GM23338 (cell line): ENCODE results near the gene METTL6.

Experiments used
- CREB1 ChIP-seq: fragments of 250-450 bp; sonication (Bioruptor Pico); IDR thresholded peaks from 2 replicates; pipeline ENCODE4 v1.5.0; 2020; ENCODE audit warnings: low read depth, mild to moderate bottlenecking, moderate library complexity
- EZH2 ChIP-seq: fragments of 200-600 bp; sonication (generic); IDR thresholded peaks from one replicate; pipeline ENCODE4 v1.8.0; 2017; ENCODE audit warnings: antibody characterized with exemption, mild to moderate bottlenecking, low read depth; ENCODE audit not compliant: unreplicated experiment
- EZH2phosphoT487 ChIP-seq: fragments of 200-600 bp; sonication (generic); IDR thresholded peaks from one replicate; pipeline ENCODE4 v1.8.1; 2018; ENCODE audit warnings: antibody characterized with exemption; ENCODE audit not compliant: unreplicated experiment
- JUNB ChIP-seq: IDR thresholded peaks from one replicate; pipeline ENCODE4 v1.6.1; 2016; ENCODE audit warnings: antibody characterized with exemption; ENCODE audit not compliant: unreplicated experiment
- NANOG ChIP-seq: IDR thresholded peaks from 2 replicates; pipeline ENCODE4 v1.6.1; 2016; ENCODE audit warnings: antibody characterized with exemption, borderline replicate concordance
- POLR2AphosphoS5 ChIP-seq: IDR thresholded peaks from 2 replicates; pipeline ENCODE4 v1.6.1; 2016; ENCODE audit warnings: antibody characterized with exemption, low read depth
- STAT1 ChIP-seq: IDR thresholded peaks from one replicate; pipeline ENCODE4 v1.6.1; 2016; ENCODE audit warnings: antibody characterized with exemption; ENCODE audit not compliant: unreplicated experiment
- ZNF114 ChIP-seq: fragments of 250-450 bp; sonication (Bioruptor Pico); IDR thresholded peaks from 2 replicates; pipeline ENCODE4 v1.5.0; 2020; ENCODE audit warnings: mild to moderate bottlenecking, moderate library complexity
- ZNF331 ChIP-seq: fragments of 250-450 bp; sonication (Bioruptor Pico); IDR thresholded peaks from 2 replicates; pipeline ENCODE4 v1.5.0; 2020; ENCODE audit warnings: low read depth, mild to moderate bottlenecking, moderate library complexity
- TF ChIP-seq, protein P1 (sequence below), 2 experiments: fragments of 200-600 bp in 1 of 2; sonication (generic) in 1 of 2; conservative IDR thresholded peaks; 2 replicates each; pipeline versions ENCODE4 v1.5.1 to v1.6.1; 2016 to 2017; ENCODE audit warnings: antibody characterized with exemption in 2 of 2, low read depth in 2 of 2, mild to moderate bottlenecking in 2 of 2, moderate library complexity in 1 of 2
- TF ChIP-seq, protein P2 (sequence below): IDR thresholded peaks from one replicate; pipeline ENCODE4 v1.6.1; 2018; ENCODE audit warnings: antibody characterized with exemption; ENCODE audit not compliant: unreplicated experiment
- TF ChIP-seq, protein P3 (sequence below): IDR thresholded peaks from 2 replicates; pipeline ENCODE4 v1.6.1; 2016; ENCODE audit warnings: antibody characterized with exemption
- TF ChIP-seq, protein P4 (sequence below): fragments of 250-450 bp; sonication (Bioruptor Pico); IDR thresholded peaks from 2 replicates; pipeline ENCODE4 v1.5.0; 2020; ENCODE audit warnings: mild to moderate bottlenecking, moderate library complexity

DNA sequence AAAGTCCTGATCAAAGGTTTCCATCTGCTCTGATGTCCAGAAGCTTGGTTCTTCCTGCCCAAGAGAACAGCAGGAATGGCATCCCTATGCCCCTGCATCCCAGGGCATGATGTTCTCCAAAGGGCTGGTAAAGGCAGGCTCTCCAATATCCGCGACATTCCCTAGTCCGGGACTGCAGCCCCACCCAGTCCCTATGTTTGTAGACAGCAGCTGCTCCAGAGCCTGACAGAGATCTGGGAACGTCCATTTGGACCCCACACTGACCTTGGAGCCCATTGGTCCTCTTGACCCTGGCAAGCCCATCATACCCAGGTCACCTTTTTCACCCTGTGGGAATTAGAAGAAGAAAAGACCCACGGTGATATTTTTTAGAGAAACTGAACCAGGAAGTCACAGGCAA lies 47.8 kb upstream of the METTL6 start:
- TF ChIP-seq, protein P1, sequence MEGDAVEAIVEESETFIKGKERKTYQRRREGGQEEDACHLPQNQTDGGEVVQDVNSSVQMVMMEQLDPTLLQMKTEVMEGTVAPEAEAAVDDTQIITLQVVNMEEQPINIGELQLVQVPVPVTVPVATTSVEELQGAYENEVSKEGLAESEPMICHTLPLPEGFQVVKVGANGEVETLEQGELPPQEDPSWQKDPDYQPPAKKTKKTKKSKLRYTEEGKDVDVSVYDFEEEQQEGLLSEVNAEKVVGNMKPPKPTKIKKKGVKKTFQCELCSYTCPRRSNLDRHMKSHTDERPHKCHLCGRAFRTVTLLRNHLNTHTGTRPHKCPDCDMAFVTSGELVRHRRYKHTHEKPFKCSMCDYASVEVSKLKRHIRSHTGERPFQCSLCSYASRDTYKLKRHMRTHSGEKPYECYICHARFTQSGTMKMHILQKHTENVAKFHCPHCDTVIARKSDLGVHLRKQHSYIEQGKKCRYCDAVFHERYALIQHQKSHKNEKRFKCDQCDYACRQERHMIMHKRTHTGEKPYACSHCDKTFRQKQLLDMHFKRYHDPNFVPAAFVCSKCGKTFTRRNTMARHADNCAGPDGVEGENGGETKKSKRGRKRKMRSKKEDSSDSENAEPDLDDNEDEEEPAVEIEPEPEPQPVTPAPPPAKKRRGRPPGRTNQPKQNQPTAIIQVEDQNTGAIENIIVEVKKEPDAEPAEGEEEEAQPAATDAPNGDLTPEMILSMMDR (conservative IDR thresholded peaks at IDR 0.05; ENCODE audit: low read depth in 2 of 2) = no peak
- TF ChIP-seq CREB1 (CRISPR knock-in tag) (no peak), JUNB (no peak), POLR2AphosphoS5 (no peak), EZH2phosphoT487 (no peak), EZH2 (no peak), ZNF331 (CRISPR knock-in tag) (no peak), STAT1 (no peak), NANOG (no peak), ZNF114 (no peak)
- TF ChIP-seq, protein P2, sequence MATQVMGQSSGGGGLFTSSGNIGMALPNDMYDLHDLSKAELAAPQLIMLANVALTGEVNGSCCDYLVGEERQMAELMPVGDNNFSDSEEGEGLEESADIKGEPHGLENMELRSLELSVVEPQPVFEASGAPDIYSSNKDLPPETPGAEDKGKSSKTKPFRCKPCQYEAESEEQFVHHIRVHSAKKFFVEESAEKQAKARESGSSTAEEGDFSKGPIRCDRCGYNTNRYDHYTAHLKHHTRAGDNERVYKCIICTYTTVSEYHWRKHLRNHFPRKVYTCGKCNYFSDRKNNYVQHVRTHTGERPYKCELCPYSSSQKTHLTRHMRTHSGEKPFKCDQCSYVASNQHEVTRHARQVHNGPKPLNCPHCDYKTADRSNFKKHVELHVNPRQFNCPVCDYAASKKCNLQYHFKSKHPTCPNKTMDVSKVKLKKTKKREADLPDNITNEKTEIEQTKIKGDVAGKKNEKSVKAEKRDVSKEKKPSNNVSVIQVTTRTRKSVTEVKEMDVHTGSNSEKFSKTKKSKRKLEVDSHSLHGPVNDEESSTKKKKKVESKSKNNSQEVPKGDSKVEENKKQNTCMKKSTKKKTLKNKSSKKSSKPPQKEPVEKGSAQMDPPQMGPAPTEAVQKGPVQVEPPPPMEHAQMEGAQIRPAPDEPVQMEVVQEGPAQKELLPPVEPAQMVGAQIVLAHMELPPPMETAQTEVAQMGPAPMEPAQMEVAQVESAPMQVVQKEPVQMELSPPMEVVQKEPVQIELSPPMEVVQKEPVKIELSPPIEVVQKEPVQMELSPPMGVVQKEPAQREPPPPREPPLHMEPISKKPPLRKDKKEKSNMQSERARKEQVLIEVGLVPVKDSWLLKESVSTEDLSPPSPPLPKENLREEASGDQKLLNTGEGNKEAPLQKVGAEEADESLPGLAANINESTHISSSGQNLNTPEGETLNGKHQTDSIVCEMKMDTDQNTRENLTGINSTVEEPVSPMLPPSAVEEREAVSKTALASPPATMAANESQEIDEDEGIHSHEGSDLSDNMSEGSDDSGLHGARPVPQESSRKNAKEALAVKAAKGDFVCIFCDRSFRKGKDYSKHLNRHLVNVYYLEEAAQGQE = no peak
- TF ChIP-seq, protein P3, sequence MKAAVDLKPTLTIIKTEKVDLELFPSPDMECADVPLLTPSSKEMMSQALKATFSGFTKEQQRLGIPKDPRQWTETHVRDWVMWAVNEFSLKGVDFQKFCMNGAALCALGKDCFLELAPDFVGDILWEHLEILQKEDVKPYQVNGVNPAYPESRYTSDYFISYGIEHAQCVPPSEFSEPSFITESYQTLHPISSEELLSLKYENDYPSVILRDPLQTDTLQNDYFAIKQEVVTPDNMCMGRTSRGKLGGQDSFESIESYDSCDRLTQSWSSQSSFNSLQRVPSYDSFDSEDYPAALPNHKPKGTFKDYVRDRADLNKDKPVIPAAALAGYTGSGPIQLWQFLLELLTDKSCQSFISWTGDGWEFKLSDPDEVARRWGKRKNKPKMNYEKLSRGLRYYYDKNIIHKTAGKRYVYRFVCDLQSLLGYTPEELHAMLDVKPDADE = no peak
- TF ChIP-seq, protein P4, sequence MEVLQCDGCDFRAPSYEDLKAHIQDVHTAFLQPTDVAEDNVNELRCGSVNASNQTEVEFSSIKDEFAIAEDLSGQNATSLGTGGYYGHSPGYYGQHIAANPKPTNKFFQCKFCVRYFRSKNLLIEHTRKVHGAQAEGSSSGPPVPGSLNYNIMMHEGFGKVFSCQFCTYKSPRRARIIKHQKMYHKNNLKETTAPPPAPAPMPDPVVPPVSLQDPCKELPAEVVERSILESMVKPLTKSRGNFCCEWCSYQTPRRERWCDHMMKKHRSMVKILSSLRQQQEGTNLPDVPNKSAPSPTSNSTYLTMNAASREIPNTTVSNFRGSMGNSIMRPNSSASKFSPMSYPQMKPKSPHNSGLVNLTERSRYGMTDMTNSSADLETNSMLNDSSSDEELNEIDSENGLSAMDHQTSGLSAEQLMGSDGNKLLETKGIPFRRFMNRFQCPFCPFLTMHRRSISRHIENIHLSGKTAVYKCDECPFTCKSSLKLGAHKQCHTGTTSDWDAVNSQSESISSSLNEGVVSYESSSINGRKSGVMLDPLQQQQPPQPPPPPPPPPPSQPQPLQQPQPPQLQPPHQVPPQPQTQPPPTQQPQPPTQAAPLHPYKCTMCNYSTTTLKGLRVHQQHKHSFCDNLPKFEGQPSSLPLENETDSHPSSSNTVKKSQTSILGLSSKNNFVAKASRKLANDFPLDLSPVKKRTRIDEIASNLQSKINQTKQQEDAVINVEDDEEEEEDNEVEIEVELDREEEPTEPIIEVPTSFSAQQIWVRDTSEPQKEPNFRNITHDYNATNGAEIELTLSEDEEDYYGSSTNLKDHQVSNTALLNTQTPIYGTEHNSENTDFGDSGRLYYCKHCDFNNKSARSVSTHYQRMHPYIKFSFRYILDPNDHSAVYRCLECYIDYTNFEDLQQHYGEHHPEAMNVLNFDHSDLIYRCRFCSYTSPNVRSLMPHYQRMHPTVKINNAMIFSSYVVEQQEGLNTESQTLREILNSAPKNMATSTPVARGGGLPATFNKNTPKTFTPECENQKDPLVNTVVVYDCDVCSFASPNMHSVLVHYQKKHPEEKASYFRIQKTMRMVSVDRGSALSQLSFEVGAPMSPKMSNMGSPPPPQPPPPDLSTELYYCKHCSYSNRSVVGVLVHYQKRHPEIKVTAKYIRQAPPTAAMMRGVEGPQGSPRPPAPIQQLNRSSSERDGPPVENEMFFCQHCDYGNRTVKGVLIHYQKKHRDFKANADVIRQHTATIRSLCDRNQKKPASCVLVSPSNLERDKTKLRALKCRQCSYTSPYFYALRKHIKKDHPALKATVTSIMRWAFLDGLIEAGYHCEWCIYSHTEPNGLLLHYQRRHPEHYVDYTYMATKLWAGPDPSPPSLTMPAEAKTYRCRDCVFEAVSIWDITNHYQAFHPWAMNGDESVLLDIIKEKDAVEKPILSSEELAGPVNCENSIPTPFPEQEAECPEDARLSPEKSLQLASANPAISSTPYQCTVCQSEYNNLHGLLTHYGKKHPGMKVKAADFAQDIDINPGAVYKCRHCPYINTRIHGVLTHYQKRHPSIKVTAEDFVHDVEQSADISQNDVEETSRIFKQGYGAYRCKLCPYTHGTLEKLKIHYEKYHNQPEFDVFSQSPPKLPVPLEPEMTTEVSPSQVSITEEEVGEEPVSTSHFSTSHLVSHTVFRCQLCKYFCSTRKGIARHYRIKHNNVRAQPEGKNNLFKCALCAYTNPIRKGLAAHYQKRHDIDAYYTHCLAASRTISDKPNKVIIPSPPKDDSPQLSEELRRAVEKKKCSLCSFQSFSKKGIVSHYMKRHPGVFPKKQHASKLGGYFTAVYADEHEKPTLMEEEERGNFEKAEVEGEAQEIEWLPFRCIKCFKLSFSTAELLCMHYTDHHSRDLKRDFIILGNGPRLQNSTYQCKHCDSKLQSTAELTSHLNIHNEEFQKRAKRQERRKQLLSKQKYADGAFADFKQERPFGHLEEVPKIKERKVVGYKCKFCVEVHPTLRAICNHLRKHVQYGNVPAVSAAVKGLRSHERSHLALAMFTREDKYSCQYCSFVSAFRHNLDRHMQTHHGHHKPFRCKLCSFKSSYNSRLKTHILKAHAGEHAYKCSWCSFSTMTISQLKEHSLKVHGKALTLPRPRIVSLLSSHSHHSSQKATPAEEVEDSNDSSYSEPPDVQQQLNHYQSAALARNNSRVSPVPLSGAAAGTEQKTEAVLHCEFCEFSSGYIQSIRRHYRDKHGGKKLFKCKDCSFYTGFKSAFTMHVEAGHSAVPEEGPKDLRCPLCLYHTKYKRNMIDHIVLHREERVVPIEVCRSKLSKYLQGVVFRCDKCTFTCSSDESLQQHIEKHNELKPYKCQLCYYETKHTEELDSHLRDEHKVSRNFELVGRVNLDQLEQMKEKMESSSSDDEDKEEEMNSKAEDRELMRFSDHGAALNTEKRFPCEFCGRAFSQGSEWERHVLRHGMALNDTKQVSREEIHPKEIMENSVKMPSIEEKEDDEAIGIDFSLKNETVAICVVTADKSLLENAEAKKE (CRISPR knock-in tag) = no peak
